ENCODE results near the gene PPP1R3G.
"Not testable (repeated sequence)": the region's sequence is repeated elsewhere in the genome, so short reads cannot be mapped to it uniquely, and the experiment has no call there.

Gene PPP1R3G

DNA sequence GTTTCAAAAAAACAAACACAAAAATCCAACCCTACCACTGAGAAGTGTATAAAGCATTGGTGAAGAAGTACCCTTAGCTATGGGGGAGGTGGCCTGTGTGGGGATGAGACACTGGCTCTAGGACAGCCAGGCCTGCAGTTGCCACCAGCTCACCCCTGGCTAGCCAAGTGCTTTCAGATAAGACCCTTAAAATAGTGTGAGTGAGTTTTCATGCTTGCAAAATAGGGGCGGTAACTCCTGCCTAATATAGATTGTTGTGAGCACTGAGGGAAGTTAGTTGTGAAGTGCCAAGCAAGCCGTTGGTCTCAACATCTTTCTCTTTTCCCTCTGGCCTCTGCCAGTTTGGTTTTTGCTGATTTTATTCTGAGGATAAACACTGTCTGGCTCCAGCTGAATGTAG is 11.3 kb downstream of the PPP1R3G start:
- no peak for DNase-seq

GRCh38 chr6:5098501-5099270 is 13.5 kb downstream of the PPP1R3G start:
- no peak for DNase-seq

DNA sequence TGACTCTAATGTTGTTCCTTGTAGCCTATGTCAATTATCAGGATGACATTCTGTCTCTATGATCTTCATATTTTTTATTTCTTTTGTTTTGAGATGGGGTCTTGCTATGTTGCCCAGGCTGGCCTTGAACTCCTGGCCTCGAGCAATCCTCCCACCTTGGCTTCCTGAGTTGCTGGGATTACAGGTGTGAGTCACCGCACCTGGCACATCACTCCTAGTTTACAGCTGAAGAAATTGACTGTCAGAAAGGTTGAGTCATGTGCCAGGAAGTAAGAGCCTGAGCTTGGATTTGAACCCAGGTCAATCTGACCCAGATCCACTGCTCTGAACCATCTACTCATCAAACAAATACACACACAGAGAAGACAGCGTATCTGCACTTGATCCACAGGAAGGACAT is 14.4 kb downstream of the PPP1R3G start:
- DNase-seq, result no peak

DNA sequence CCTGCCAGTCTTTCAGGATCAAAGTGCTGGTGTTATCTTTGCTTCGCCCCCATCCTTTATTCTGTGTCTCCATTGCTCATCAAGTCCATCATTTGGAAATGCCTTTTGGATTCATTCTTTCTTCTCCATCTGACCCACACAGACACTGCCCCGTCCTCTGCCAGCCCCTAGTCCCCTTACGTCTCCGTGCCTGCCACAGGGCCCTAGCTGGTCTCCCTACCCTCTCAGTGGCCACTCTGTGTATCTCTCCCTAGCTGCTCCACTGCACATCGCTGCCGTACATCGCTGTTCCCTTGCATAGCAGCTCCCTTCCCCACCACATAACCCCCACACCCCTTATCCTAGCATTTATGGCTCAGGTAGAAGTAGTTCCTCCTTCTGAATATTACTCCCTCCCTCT is 15.7 kb downstream of the PPP1R3G start:
- no peak for DNase-seq

- no peak for DNase-seq
These were observed 17.3 kb downstream of the PPP1R3G start for GRCh38 chr6:5102267-5102970.

DNA sequence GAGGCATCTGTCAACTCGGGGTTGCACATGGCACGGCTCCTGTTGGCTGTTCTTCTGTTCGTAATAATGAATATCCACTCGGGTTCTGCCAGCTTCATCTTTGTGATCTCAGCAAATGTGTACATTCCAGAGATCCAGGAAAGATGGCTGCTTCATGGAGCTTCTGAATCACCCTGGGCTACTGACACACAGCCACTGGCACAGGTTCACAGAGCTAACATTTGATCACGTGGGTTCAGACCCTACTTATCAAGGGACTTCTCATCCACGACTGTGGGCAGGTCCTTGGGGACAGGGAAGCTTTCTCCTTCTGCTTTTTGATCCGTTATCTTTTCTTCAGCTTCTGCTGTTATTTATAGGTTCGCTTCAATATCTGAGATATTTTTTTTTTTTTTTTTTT is 18.1 kb downstream of the PPP1R3G start:
- no peak for DNase-seq

DNA sequence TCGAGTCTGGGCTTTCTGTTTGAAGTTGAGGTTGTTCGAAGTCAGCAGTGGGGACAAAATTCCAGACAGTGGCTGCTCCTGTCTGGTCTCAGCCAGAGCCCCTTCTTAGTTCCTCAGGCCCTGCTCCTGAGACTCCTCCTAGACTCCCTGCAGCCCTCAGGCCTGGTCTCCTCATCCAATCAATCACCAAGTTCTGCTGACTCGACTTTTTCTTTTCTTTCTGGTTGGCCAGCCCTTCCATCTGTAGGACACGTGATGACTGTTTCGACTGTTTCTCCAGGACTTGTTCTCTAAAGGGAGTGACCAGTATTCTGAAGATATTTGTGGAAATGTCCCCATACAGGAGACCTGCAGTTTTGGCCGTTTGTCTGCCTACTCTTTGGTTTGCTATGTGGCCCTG is 19.5 kb downstream of the PPP1R3G start:
- no peak for DNase-seq

GRCh38 chr6:5105146-5105545 is 20.0 kb downstream of the PPP1R3G start:
- DNase-seq, result no peak

GRCh38 chr6:5107341-5107740 is 22.2 kb downstream of the PPP1R3G start:
- no peak for DNase-seq

DNA sequence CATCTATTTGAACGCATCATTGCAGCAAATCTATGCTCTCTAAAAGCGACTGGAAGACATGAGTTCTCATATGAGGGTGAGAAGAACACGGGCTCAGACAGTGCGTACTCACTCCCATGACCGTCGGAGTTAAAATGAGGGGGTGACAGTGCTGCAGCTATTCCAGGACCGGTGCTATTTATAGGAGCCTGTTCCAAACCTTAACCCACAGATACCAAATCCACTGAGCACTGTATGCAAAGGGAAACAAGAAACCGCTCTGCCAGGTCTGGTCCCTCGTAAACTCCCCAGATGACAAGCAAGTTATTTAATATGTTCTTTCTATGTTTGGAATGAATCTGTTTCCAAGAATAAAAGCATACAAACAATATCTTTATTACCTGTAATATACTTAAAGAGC is 22.9 kb downstream of the PPP1R3G start:
- no peak for DNase-seq

- no peak for DNase-seq
These were observed 23.5 kb downstream of the PPP1R3G start for GRCh38 chr6:5108536-5109150.

DNA sequence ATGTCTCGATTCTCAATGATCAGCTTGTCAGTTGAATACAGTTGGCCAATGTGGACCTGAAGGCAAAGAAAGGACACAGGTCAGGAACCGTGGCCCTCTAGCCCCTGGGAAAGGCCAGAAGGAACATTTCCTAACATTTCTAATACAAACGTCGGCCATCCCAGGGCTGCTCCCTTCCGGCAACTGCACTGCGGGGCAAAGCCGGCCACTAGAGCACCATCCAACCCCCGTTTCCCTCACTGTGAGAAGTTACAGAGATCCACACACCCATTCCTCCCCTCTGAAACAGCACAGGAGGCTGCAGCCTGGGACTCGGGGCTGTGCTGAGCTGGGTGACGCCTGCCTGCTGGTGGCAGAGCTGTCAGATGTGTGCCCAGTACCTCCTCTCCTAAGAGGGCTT is 24.3 kb downstream of the PPP1R3G start:
- DNase-seq, result no peak

GRCh38 chr6:5110246-5110645 is 25.1 kb downstream of the PPP1R3G start:
- no peak for DNase-seq

- no peak for DNase-seq
These were observed 26.5 kb downstream of the PPP1R3G start for GRCh38 chr6:5111626-5112025.

DNA sequence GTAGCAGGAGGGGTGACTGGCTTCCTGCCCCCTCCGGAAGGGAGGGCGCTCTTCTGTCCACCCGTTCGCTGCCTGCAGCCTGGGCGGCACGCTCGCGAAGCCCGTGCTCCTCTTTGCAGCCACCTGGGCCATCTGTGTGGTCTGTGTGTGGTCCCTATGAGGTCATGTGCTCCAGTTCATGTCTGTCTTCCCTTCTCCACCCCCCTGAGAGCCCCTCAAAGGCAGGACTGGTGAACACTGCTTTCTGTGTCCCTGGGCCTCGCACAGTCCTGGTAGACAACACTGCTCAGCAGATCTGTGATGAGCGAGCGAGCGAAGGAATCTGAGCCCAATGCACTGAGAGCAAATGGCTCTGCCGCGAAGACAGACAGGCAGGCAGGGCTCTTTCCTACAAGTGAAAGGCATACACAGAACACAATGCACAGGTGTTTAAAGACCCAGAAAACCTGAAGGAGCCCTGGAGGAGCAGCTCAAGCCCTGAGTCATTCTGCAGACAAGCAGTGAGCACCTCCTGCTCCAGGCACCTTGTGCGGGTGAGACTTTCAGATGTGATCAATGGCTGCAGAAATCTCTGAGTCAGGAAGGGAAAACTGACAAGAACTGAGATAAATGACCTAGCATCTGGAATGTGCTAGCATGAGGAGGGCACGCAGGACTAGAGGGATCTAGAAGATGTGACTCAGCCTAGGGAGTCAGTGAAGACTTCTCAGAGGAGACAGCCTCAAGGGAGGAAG is 27.1 kb downstream of the PPP1R3G start:
- DNase-seq, result no peak

GRCh38 chr6:5113096-5113495 is 28.0 kb downstream of the PPP1R3G start:
- no peak for DNase-seq

- DNase-seq, result no peak
These were observed 30.0 kb downstream of the PPP1R3G start for GRCh38 chr6:5115168-5115567.

DNA sequence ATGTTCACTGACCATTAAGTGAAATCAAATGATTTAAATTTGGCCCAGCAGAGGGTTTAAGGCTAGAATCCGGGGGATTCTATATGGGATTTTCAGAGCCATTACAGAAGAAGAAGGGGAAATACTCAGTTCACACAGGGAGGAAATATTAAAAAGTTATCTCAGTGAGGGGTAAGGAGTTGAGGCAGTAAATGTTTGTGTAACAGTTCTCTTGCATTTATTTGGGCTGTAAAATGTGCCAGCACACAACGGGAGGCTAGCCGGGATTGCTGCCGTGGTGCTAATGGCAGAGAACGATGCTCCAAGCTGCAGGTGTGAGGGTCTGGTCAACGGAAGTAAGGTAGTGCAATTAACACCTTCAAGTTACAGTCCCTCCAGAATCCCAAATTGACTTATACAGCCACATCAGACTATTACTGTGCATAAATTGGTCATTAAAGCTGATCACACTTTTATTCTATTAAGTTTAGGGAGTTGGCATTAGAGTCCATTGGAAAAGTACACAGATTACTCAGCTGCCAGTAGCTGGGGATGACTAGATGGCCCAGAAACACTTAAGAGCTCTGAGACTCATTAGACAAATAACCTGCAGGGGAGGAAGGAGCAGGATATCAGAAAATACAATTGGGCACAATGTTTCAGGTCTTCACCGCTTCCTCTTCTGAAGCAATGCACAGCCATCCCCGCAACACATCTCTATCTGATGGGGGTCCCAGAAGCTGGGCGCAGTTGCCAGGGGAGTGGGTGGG is 31.3 kb downstream of the PPP1R3G start:
- DNase-seq, result no peak

DNA sequence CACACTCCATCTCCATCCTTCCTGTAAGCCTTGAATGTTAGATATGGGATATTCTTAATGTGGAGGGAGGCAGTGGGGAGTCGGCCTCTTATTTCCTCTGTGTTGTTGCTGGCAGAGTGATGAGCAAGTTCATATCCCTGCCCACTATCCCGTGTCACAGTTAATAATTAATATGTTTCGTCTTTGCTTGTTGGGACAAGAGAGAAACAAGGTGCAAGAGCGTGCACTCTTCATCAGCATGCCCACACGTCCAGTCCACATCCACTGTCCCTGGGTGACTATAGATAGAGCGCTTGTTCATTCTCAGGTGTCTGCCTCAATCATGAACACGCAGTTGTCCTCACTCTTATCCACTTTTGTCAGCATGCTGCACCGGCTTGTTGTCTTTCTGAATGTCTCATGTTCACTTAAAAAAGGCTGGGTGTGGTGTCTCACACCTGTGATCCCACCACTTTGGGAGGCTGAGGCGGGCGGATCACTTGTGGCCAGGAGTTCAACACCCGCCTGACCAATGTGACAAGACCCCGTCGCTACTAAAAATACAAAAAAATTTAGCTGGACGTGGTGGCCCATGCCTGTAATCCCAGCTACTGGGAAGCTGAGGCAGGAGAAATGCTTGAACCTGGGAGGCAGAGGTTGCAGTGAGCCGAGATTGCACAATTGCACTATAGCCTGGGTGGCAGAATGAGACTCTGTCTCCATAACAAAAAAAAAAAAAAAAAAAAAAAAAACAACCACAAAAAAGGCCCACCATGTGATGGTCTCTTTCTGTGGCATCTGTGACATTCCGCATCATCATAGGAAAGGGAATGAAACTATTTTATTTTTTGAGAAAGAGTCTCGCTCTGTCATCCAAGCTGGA is 34.2 kb downstream of the PPP1R3G start:
- no peak for DNase-seq

DNA sequence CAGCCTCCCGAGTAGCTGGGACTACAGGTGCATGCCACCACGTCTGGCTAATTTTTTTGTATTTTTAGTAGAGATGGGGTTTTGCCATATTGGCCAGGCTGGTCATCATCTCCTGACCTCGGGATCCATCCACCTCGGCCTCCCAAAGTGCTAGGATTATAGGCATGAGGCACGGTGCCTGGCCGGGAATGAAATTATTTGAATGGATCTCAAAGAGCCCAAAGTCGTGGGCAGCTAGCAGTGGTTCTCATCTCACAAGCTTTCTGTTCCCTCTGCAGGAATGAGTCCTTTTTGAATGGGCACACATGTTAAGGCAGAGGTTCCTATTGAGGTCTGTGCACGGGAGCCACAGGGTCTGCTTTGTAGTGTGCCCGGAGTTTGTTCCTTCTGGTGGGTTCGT is 34.9 kb downstream of the PPP1R3G start:
- DNase-seq, result no peak

GRCh38 chr6:5120543-5120942 is 35.4 kb downstream of the PPP1R3G start:
- DNase-seq, result not testable (repeated sequence)

GRCh38 chr6:5121479-5121878 is 36.3 kb downstream of the PPP1R3G start:
- DNase-seq, result no peak

Measured in NCI-H345 (cell line).